GM20431 (cell line): ENCODE data around the gene CD55.

ENCODE experiments used
- in situ Hi-C: fragments of 300-500 bp; cut with MseI, MboI; formaldehyde crosslinking; loops from one replicate; pipeline ENCODE4 v1.15.0; 2020; ENCODE audit warnings: low sequenced_read_pairs; ENCODE audit not compliant: unreplicated experiment

The CD55 gene

DNA sequence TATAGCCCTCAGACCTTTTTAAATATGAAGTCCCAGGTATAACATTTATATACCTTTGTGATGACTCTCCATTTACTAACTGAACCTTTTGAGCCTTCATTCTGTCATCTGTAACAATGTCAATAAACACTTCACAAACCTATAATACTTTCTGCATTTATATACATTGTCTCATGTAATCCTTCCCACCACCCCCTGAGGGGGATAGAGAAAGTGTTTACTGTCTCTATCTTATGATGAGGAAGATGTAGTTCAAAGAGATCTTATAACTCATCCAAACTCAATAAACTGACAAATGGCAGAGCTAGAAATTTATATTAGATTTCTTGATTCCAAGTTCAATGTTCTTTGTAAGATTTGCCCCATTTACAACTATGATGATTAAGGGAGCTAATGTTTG lies 84.3 kb downstream of the CD55 start:
- in situ Hi-C loops, result loop anchor here (25.0 kb wide), 1 partner anchor 319 kb away; the partner anchor contains the start of gene C4BPB

DNA sequence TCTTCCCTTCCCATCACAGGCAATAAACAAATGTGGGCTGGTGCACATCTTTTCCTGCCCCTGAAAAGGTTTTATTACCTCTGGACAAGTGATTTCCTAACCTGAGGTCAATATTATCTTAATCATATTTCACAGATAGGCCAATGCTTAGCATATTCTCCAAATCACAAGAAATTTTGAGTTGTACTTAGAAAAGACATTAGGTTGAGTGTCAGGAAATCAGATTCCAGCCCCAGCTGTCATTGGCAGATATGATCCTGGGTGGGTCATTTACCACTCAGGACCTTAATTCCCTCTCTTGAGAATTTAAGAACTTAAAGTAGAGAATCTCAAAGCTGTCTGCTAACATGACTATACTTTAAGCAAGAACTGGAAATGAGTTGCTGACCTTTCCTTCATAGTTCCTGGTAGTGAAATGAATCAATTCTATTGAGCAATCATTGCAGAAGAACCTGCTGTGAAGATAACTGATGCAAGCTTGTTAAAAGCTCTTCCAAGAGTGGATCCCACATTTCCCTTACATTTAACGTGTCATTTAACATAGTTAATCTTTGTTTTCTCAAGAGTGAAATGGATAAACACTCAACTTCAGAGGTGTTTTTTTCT lies 86.3 kb downstream of the CD55 start:
- in situ Hi-C loops, result loop anchor here (25.0 kb wide), 1 partner anchor 320 kb away; the partner anchor contains the start of gene C4BPB
